IMR-90 (cell line): ENCODE measurements around the gene SYPL1. TPM values are rescaled to one million over a fixed set of nuclear protein-coding genes. Genes with fewer than 3 reads are reported as not detected.

ENCODE experiments used
- ATAC-seq: fragments of 200-7000 bp; cut with Tn5 transposase; 2 replicates; pipeline ENCODE4 v1.9.1; 2020; ENCODE audit warnings: low read depth, mild to moderate bottlenecking, moderate library complexity
- BruUV-seq: library from RNA; stranded (reverse); fragments of 400-500 nt; replicated peaks from 2 replicates; lab custom pipeline; 2021; lab: Mats Ljungman, UMichigan
- CTCF ChIA-PET: fragments of 300-600 bp; formaldehyde crosslinking; extraction: SDS; loops from one replicate; lab custom pipeline; 2021; ENCODE audit warnings: antibody characterized with exemption; lab: Yijun Ruan, JAX
- POLR2A ChIA-PET: fragments of 300-600 bp; sonication (Branson Sonifier 250); formaldehyde crosslinking; loops from one replicate; lab custom pipeline; 2022; ENCODE audit warnings: antibody characterized with exemption; ENCODE audit not compliant: unreplicated experiment; lab: Charles Lee
- DNase-seq: peaks from one replicate; pipeline ENCODE4 v3.0.0; 2013
- H2AFZ ChIP-seq: replicated peaks from 2 replicates; pipeline ENCODE3; 2013; ENCODE audit warnings: low read length, mild to moderate bottlenecking; ENCODE audit not compliant: poor library complexity
- H2AK5ac ChIP-seq: 2 replicates; pipeline ENCODE4 v1.6.1; 2013; ENCODE audit warnings: low read depth, low read length, inconsistent platforms
- H2AK9ac ChIP-seq: replicated peaks from 2 replicates; pipeline ENCODE3; 2013; ENCODE audit warnings: mild to moderate bottlenecking, low read depth, low read length, moderate library complexity; ENCODE audit not compliant: poor library complexity
- H2BK120ac ChIP-seq: 2 replicates; pipeline ENCODE4 v1.6.1; 2013; ENCODE audit warnings: low read depth, low read length, inconsistent platforms
- H2BK15ac ChIP-seq: 3 replicates; pipeline ENCODE4 v1.6.1; 2013; ENCODE audit warnings: low read depth, low read length, inconsistent platforms
- H2BK20ac ChIP-seq: 2 replicates; pipeline ENCODE4 v1.6.1; 2013; ENCODE audit warnings: low read depth, mild to moderate bottlenecking, inconsistent platforms, low read length, moderate library complexity
- H2BK5ac ChIP-seq: 2 replicates; pipeline ENCODE4 v1.6.1; 2013; ENCODE audit warnings: mild to moderate bottlenecking, low read depth, low read length, inconsistent platforms; ENCODE audit not compliant: poor library complexity, severe bottlenecking
- H3K14ac ChIP-seq: replicated peaks from 2 replicates; pipeline ENCODE4 v1.6.1; 2013; ENCODE audit warnings: low read depth, low read length, inconsistent platforms
- H3K18ac ChIP-seq: 2 replicates; pipeline ENCODE4 v1.6.1; 2013; ENCODE audit warnings: low read depth, low read length, control low read depth
- H3K23ac ChIP-seq: 2 replicates; pipeline ENCODE4 v1.6.1; 2013; ENCODE audit warnings: low read depth, low read length, inconsistent platforms
- H3K27ac ChIP-seq: 2 replicates; pipeline ENCODE4 v1.5.1; 2013; ENCODE audit warnings: mild to moderate bottlenecking, control low read depth, low read length; ENCODE audit not compliant: insufficient read depth
- H3K27me3 ChIP-seq: 2 replicates; pipeline ENCODE4 v1.6.1; 2013; ENCODE audit warnings: low read length; ENCODE audit not compliant: control insufficient read depth, insufficient read depth
- H3K36me3 ChIP-seq: 2 replicates; pipeline ENCODE4 v1.6.1; 2013; ENCODE audit warnings: low read length, mixed read lengths; ENCODE audit not compliant: control insufficient read depth, insufficient read depth
- H3K4ac ChIP-seq: 2 replicates; pipeline ENCODE4 v1.6.1; 2013; ENCODE audit warnings: low read depth, low read length, inconsistent platforms
- H3K4me1 ChIP-seq: 2 replicates; pipeline ENCODE4 v1.6.1; 2013; ENCODE audit warnings: low read length, mixed read lengths; ENCODE audit not compliant: control insufficient read depth, insufficient read depth
- H3K4me2 ChIP-seq: 2 replicates; pipeline ENCODE4 v1.6.1; 2013; ENCODE audit warnings: low read depth, mild to moderate bottlenecking, control low read depth, low read length, moderate library complexity
- H3K4me3 ChIP-seq: 2 replicates; pipeline ENCODE4 v1.5.1; 2013; ENCODE audit warnings: low read depth, mild to moderate bottlenecking, control low read depth, low read length, moderate library complexity; ENCODE audit not compliant: insufficient read depth
- H3K56ac ChIP-seq: 2 replicates; pipeline ENCODE4 v1.6.1; 2013; ENCODE audit warnings: low read length, inconsistent platforms; ENCODE audit not compliant: insufficient read depth; ENCODE audit errors: extremely low read depth
- H3K79me1 ChIP-seq, 2 experiments: 2 replicates each; pipeline ENCODE4 v1.6.1; 2013; ENCODE audit warnings: low read length in 2 of 2, inconsistent platforms in 1 of 2, low read depth in 1 of 2
- H3K9ac ChIP-seq: 2 replicates; pipeline ENCODE4 v1.6.1; 2013; ENCODE audit warnings: low read depth, low read length, control low read depth
- H3K9me1 ChIP-seq: 2 replicates; pipeline ENCODE4 v1.6.1; 2013; ENCODE audit warnings: low read length, inconsistent platforms; ENCODE audit not compliant: insufficient read depth
- H3K9me3 ChIP-seq: 2 replicates; pipeline ENCODE4 v1.6.1; 2013; ENCODE audit warnings: low read length; ENCODE audit not compliant: control insufficient read depth, insufficient read depth
- H4K20me1 ChIP-seq: 2 replicates; pipeline ENCODE4 v1.6.1; 2013; ENCODE audit warnings: low read length, inconsistent platforms; ENCODE audit not compliant: insufficient read depth
- H4K5ac ChIP-seq: 2 replicates; pipeline ENCODE4 v1.6.1; 2013; ENCODE audit warnings: mild to moderate bottlenecking, low read depth, low read length, control low read depth
- H4K8ac ChIP-seq, 2 experiments: 2 replicates each; pipeline ENCODE4 v1.6.1; 2013; ENCODE audit warnings: low read depth in 2 of 2, low read length in 2 of 2, control low read depth in 1 of 2, inconsistent platforms in 1 of 2
- H4K91ac ChIP-seq: 2 replicates; pipeline ENCODE4 v1.6.1; 2013; ENCODE audit warnings: low read depth, low read length, inconsistent platforms; ENCODE audit not compliant: insufficient read depth
- BHLHE40 ChIP-seq: fragments of 150-350 bp; IDR thresholded peaks from 2 replicates; pipeline ENCODE4 v1.6.1; 2016; ENCODE audit warnings: mild to moderate bottlenecking, low read depth, low read length
- RAD21 ChIP-seq: IDR thresholded peaks from 2 replicates; pipeline ENCODE4 v1.6.1; 2012; ENCODE audit warnings: low read length, improper control_type of control experiment
- RFX5 ChIP-seq: IDR thresholded peaks from 2 replicates; pipeline ENCODE4 v1.8.0; 2012; ENCODE audit warnings: low read depth, mild to moderate bottlenecking, low read length, moderate library complexity
- SMC3 ChIP-seq: fragments of 150-350 bp; IDR thresholded peaks from 2 replicates; pipeline ENCODE4 v1.6.1; 2016; ENCODE audit warnings: low read depth, mild to moderate bottlenecking, antibody characterized with exemption, low read length, moderate library complexity
- WGBS, 2 experiments: methylation state at CpG; one replicate each; pipeline versions ENCODE4 v1.1.5 to v1.1.7; 2013; ENCODE audit warnings: missing lambda C conversion rate in 2 of 2; ENCODE audit not compliant: insufficient read length in 1 of 2; ENCODE audit errors: extremely low coverage in 2 of 2; 5-methylcytosine and 5-hydroxymethylcytosine counted together
- dilution Hi-C: fragments of 300-500 bp; cut with HindIII; formaldehyde crosslinking; loops from one replicate; pipeline ENCODE4 v1.14.3; 2018; ENCODE audit warnings: low sequenced_read_pairs; ENCODE audit not compliant: unreplicated experiment
- in situ Hi-C: fragments of 300-500 bp; cut with MboI; formaldehyde crosslinking; loops from 3 replicates; pipeline ENCODE4 v1.14.3; 2019; ENCODE audit warnings: low sequenced_read_pairs, inconsistent platforms, mixed read lengths
- intact Hi-C: fragments of 100-400 bp; cut with micrococcal nuclease; formaldehyde crosslinking; loops from 2 replicates; pipeline ENCODE4 v1.10.0; 2022
- polyA plus RNA-seq, 3 experiments: library from polyadenylated mRNA; depleted of rRNA; stranded (reverse); fragments of >200 nt; gene quantifications; 2 replicates each; pipeline ENCODE4 v1.2.3, GENCODE V29; 2012; ENCODE audit warnings: low replicate concordance in 1 of 3
- total RNA-seq: library from RNA; depleted of rRNA; stranded (reverse); fragments of >200 nt; gene quantifications from 2 replicates; pipeline ENCODE4 v1.2.3, GENCODE V29; 2012; rRNA removed
- TF ChIP-seq, protein P1 (sequence below): conservative IDR thresholded peaks from 2 replicates; pipeline ENCODE4 v1.5.1; 2012; ENCODE audit warnings: mild to moderate bottlenecking, low read depth, low read length, improper control_type of control experiment

Gene SYPL1
- total and polyA plus RNA-seq, 2 of the 4 experiments (the other 2 are of a cell fraction) = 19.0 to 45.0 TPM

DNA sequence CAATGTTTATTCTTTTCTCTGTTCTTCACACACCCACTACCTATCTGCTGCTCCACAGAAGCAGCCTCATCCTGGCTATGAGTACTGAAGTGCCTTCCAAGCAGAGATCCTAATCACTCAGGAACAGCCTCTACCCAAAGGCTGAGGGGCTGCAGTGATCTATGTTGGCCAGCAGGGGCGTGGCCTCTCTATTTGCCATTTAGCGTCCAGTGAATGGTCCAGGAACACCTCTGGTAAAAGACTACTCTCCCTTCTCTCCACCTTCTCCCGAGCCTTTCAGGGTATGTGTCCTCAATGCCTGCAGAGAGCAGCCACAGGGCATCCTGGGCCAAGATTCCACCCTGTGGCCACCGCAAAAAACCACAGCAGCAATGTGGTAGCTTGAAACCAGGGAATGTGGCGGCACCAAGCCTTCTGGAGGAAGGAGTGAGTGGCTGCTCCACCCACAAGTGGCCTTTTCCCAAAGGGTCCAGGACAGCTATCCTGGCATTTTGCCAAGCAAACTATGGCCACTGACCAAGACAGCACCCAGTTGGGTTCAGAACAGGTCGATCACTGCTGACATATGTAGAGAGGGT lies 70.9 kb downstream of the SYPL1 start:
- TF ChIP-seq SMC3 (0 out of 2 replicates have a peak, but pooled peaks have one; percentile 10), BHLHE40 (no peak), RFX5 (no peak), RAD21 (peak; percentile 30; the same call in 1 of the 2 replicates)
- TF ChIP-seq, protein P1, sequence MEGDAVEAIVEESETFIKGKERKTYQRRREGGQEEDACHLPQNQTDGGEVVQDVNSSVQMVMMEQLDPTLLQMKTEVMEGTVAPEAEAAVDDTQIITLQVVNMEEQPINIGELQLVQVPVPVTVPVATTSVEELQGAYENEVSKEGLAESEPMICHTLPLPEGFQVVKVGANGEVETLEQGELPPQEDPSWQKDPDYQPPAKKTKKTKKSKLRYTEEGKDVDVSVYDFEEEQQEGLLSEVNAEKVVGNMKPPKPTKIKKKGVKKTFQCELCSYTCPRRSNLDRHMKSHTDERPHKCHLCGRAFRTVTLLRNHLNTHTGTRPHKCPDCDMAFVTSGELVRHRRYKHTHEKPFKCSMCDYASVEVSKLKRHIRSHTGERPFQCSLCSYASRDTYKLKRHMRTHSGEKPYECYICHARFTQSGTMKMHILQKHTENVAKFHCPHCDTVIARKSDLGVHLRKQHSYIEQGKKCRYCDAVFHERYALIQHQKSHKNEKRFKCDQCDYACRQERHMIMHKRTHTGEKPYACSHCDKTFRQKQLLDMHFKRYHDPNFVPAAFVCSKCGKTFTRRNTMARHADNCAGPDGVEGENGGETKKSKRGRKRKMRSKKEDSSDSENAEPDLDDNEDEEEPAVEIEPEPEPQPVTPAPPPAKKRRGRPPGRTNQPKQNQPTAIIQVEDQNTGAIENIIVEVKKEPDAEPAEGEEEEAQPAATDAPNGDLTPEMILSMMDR = peak; percentile 53
- peak; percentile 29 for DNase-seq
- CTCF ChIA-PET = interaction anchor here (0.7 to 3.5 kb wide), 3 partner anchors 107 to 281 kb away, joined by 4 to 14 read pairs (median 9); no protein-coding TSS in a partner anchor
- Histone ChIP-seq H2AK9ac (peak overlapping the region; percentile 8), H3K27me3 (peaks cover 7% of the 10 kb centered on the region), H3K27ac (peak overlapping the region; percentile 82; the same call in 1 of the 2 replicates), H2BK5ac (no peak overlapping the region), H3K4me3 (no peak overlapping the region), H2BK15ac (peak overlapping the region; percentile 71; the same call in 1 of the 3 replicates), H2BK120ac (peak overlapping the region; percentile 88), H3K4ac (peak overlapping the region; percentile 74), H3K9me1 (peaks cover 21% of the 10 kb centered on the region), H3K36me3 (no peaks in the 10 kb centered on the region), H2BK20ac (peak overlapping the region; percentile 92), H3K4me1 (peaks cover 32% of the 10 kb centered on the region), H3K79me1 (no peaks in the 10 kb centered on the region), H4K91ac (peak overlapping the region; percentile 70), H4K20me1 (no peaks in the 10 kb centered on the region), H3K9ac (no peak overlapping the region), H3K9me3 (0 out of 2 replicates have a peak, but pooled peaks cover 2% of the 10 kb centered on the region), H3K4me2 (no peak overlapping the region), H4K8ac (peak overlapping the region in 1 of 2 experiments; percentile 24; a peak in 2 of 4 replicates), H3K18ac (peak overlapping the region; percentile 75), H3K56ac (no peak overlapping the region), H3K14ac (peak overlapping the region; percentile 79; the same call in 1 of the 2 replicates), H2AFZ (peak overlapping the region; percentile 14), H3K23ac (no peak overlapping the region), H4K5ac (peak overlapping the region; percentile 41; the same call in 1 of the 2 replicates), H2AK5ac (peak overlapping the region; percentile 82)
- intact Hi-C loops = loop anchor here (5.0 to 10.0 kb wide), 3 partner anchors 209 to 896 kb away; partner anchors contain the start of gene EFCAB10
- BruUV-seq = no TSS peak
- dilution Hi-C loops = no loop called here
- peak; percentile 2; the same call in 1 of the 2 replicates for ATAC-seq
- POLR2A ChIA-PET = interaction anchor here (0.6 kb wide), 2 partner anchors 22 to 341 kb away, joined by 3 read pairs; no protein-coding TSS in a partner anchor
- in situ Hi-C loops = loop anchor here (5.0 kb wide), 2 partner anchors 274 to 394 kb away; no protein-coding TSS in a partner anchor
- WGBS, 2 experiments = 100% methylated on average over 2 of the region's 6 CpGs; no CpG with 5 or more reads in 1 of the 2 experiments

Other genes with a start within 250 kb of the SYPL1 start
- 4.3 and 4.7 TPM in 2 replicates for gene ATXN7L1, start 235.7 kb downstream of the SYPL1 start, total RNA-seq
- 3.2 and 3.5 TPM in 2 replicates for gene ATXN7L1, start 235.7 kb downstream of the SYPL1 start, polyA plus RNA-seq (2012; rRNA removed)
- gene CDHR3, start 149.0 kb downstream of the SYPL1 start, total RNA-seq = 1.6 and 1.7 TPM in 2 replicates
- 0.96 and 1.3 TPM in 2 replicates for gene CDHR3, start 149.0 kb downstream of the SYPL1 start, polyA plus RNA-seq (2012; rRNA removed)
- gene NAMPT, start 172.7 kb upstream of the SYPL1 start, total RNA-seq = 31.7 and 45.3 TPM in 2 replicates
- 10.4 and 13.3 TPM in 2 replicates for gene NAMPT, start 172.7 kb upstream of the SYPL1 start, polyA plus RNA-seq (2012; rRNA removed)